Lower leg skin (tissue), 4 donors: ENCODE measurements around the gene NCKIPSD. TPM values are rescaled to one million over a fixed set of nuclear protein-coding genes. Genes with fewer than 3 reads are reported as not detected.

Experiments used
- DNase-seq, 2 donors: peaks; one replicate each; pipeline ENCODE4 v3.0.0-alpha.2; 2019; ENCODE audit warnings: low spot score in 2 of 2
- H3K4me3 ChIP-seq: fragments of 200-600 bp; sonication (generic); 2 replicates; pipeline ENCODE4 v1.5.1; 2017; ENCODE audit warnings: mild to moderate bottlenecking, low read depth; ENCODE audit not compliant: poor library complexity, severe bottlenecking
- CTCF ChIP-seq, 3 donors: fragments of 450-650 bp; IDR thresholded peaks; one replicate each; pipeline ENCODE4 v1.5.1; 2016; ENCODE audit warnings: antibody characterized with exemption in 3 of 3, mild to moderate bottlenecking in 3 of 3, moderate library complexity in 2 of 3
- POLR2A ChIP-seq, 2 donors: fragments of 450-650 bp; IDR thresholded peaks; one replicate each; pipeline ENCODE4 v1.6.1; 2016 to 2017; ENCODE audit warnings: antibody characterized with exemption in 2 of 2, mild to moderate bottlenecking in 1 of 2, moderate library complexity in 1 of 2
- WGBS, 2 donors: methylation state at CpG; one replicate each; pipeline ENCODE4 v1.1.5; 2018; 5-methylcytosine and 5-hydroxymethylcytosine counted together
- intact Hi-C: fragments of 100-400 bp; cut with DNase I; formaldehyde crosslinking; loops from one replicate; pipeline ENCODE4 v1.15.0; 2023; ENCODE audit warnings: low total_unique reads
- total RNA-seq, 4 donors: library from RNA; depleted of rRNA; stranded (reverse); fragments of >200 nt; gene quantifications; one replicate each; pipeline ENCODE4 v1.1.0, GENCODE V29; 2016

The NCKIPSD gene
- total RNA-seq, 4 donors from 2014 or later: 32.0 to 51.0 (median 41.1) TPM

- WGBS, 2 donors: 82 to 89% methylated on average over 12 of the region's 12 CpGs
- H3K4me3 ChIP-seq: no peak overlapping the region
- intact Hi-C loops: no loop called here
- DNase-seq: no peak
- TF ChIP-seq CTCF (IDR thresholded peaks at IDR 0.05) (no peak), POLR2A (IDR thresholded peaks at IDR 0.05) (no peak)
These were observed 35.0 kb downstream of the NCKIPSD start for GRCh38 chr3:48650723-48651122.

GRCh38 chr3:48648188-48648850 is 37.4 kb downstream of the NCKIPSD start:
- no peak for TF ChIP-seq CTCF (IDR thresholded peaks at IDR 0.05)
- no peak for TF ChIP-seq POLR2A (IDR thresholded peaks at IDR 0.05)
- DNase-seq: no peak
- intact Hi-C loops: no loop called here
- 89 to 91% methylated on average over 14 of the region's 15 CpGs for WGBS, 2 donors
- H3K4me3 ChIP-seq: no peak overlapping the region

- no peak for DNase-seq
- intact Hi-C loops: no loop called here
- no peak overlapping the region for H3K4me3 ChIP-seq
- TF ChIP-seq CTCF (IDR thresholded peaks at IDR 0.05) (no peak), POLR2A (IDR thresholded peaks at IDR 0.05) (no peak)
- 78 to 82% methylated on average over 9 of the region's 9 CpGs for WGBS, 2 donors
These were observed 38.0 kb downstream of the NCKIPSD start for GRCh38 chr3:48647714-48648113.

GRCh38 chr3:48644898-48645760 is 40.6 kb downstream of the NCKIPSD start:
- TF ChIP-seq CTCF (IDR thresholded peaks at IDR 0.05): no peak
- no peak for TF ChIP-seq POLR2A (IDR thresholded peaks at IDR 0.05)
- no peak for DNase-seq
- intact Hi-C loops: no loop called here
- no peak overlapping the region for H3K4me3 ChIP-seq
- 94 to 96% methylated on average over 16 to 19 of the region's 22 CpGs for WGBS, 2 donors

- 90 to 93% methylated on average over 12 of the region's 12 CpGs for WGBS, 2 donors
- no peak overlapping the region for H3K4me3 ChIP-seq
- no peak for DNase-seq
- TF ChIP-seq POLR2A (IDR thresholded peaks at IDR 0.05): no peak
- no peak for TF ChIP-seq CTCF (IDR thresholded peaks at IDR 0.05)
- intact Hi-C loops: no loop called here
These were observed 43.1 kb downstream of the NCKIPSD start for GRCh38 chr3:48642605-48643004.
